ENCODE results near the gene CTLA4.

Gene CTLA4

DNA sequence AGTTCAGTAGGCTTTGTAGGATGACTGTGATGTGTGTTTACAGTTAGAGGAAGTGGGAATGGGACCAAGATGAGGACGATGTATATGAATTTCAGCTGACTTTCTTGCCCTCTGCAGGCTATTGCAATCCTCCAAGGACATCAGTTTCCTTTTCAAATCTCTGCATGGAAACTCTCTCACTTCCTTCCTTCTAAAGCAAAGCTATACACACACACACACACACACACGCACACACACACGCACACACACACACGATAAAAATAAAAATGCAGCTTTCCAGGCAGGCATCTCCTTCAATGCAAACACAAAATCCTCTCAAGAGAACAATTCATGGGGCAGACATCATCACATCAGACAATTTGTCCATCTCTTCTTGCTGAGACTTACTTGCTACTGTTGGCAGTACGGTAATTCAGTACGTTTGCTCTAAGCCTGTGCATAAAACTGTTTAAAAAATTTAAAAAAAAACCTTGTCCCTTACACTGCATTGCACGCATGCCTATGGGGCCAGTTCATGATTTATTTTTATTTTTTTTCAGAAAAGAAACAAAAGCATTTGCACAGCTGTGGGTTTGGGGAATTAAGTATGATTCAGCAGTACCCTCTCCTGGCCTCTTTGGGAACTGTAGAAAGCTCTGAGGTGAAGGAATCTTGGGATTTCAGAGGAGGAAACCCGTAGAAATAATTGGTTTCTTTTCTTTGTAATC lies 41.8 kb downstream of the CTLA4 start:
- Histone ChIP-seq H3K27ac (ENCODE audit: low read depth, low read length) (no peak overlapping the region), H3K36me3 (ENCODE audit: control insufficient read depth, insufficient read depth, low read length) (no peaks in the 10 kb centered on the region), H3K9ac (ENCODE audit: low read depth, low read length) (no peak overlapping the region), H3K27me3 (ENCODE audit: control insufficient read depth, insufficient read depth, low read length) (no peaks in the 10 kb centered on the region), H3K4me3 (ENCODE audit: low read depth, low read length) (no peak overlapping the region), H3K9me3 (ENCODE audit: control insufficient read depth, insufficient read depth, low read length) (no peaks in the 10 kb centered on the region), H3K4me1 (ENCODE audit: control insufficient read depth, insufficient read depth, low read length) (no peaks in the 10 kb centered on the region)

DNA sequence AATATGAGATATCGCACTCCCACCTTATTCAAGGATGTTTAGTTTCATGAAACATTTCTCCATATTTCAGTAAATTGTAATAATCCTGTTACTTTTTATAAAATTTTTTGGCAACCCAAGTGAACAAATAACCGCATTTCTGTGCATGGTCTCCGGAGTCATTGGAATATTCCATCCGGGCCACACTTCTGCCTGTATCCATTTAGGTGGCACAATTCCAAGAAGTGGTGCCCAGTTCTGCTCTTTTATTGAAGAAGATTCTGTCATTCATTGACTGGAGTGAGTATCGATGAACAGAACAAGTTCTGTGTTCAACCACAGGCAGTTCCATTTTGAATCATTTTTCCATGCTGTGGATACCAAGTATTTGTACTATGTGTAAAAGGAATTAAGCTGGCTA lies 42.4 kb downstream of the CTLA4 start:
- Histone ChIP-seq H3K27ac (ENCODE audit: low read depth, low read length) (no peak overlapping the region), H3K36me3 (ENCODE audit: control insufficient read depth, insufficient read depth, low read length) (no peaks in the 10 kb centered on the region), H3K9me3 (ENCODE audit: control insufficient read depth, insufficient read depth, low read length) (no peaks in the 10 kb centered on the region), H3K27me3 (ENCODE audit: control insufficient read depth, insufficient read depth, low read length) (no peaks in the 10 kb centered on the region), H3K4me1 (ENCODE audit: control insufficient read depth, insufficient read depth, low read length) (no peaks in the 10 kb centered on the region), H3K4me3 (ENCODE audit: low read depth, low read length) (no peak overlapping the region), H3K9ac (ENCODE audit: low read depth, low read length) (no peak overlapping the region)

DNA sequence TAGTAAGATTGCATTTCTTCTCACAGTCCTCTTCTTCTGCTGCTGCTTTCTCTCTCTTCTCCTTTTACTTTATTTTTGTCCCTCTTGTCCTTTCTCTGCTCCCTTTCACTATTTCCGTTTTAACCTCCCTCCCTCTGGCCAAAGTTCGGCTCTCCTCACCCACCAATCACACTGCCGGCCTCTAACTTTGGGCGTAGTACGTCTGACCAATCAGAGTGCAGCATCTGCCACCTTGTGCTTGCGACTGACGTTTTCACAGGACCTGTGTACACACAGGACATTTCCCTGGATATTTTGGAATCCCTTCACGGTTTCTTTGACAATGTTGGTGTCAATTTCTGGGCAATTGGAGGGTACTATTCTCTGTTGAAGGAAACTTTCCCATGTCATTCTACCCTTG lies 46.4 kb downstream of the CTLA4 start:
- H3K4me1 ChIP-seq (ENCODE audit: control insufficient read depth, insufficient read depth, low read length): no peaks in the 10 kb centered on the region
- H3K4me3 ChIP-seq (ENCODE audit: low read depth, low read length): no peak overlapping the region
- H3K27me3 ChIP-seq (ENCODE audit: control insufficient read depth, insufficient read depth, low read length): no peaks in the 10 kb centered on the region
- H3K36me3 ChIP-seq (ENCODE audit: control insufficient read depth, insufficient read depth, low read length): no peaks in the 10 kb centered on the region
- H3K9me3 ChIP-seq (ENCODE audit: control insufficient read depth, insufficient read depth, low read length): no peaks in the 10 kb centered on the region
- H3K27ac ChIP-seq (ENCODE audit: low read depth, low read length): no peak overlapping the region
- H3K9ac ChIP-seq (ENCODE audit: low read depth, low read length): no peak overlapping the region

DNA sequence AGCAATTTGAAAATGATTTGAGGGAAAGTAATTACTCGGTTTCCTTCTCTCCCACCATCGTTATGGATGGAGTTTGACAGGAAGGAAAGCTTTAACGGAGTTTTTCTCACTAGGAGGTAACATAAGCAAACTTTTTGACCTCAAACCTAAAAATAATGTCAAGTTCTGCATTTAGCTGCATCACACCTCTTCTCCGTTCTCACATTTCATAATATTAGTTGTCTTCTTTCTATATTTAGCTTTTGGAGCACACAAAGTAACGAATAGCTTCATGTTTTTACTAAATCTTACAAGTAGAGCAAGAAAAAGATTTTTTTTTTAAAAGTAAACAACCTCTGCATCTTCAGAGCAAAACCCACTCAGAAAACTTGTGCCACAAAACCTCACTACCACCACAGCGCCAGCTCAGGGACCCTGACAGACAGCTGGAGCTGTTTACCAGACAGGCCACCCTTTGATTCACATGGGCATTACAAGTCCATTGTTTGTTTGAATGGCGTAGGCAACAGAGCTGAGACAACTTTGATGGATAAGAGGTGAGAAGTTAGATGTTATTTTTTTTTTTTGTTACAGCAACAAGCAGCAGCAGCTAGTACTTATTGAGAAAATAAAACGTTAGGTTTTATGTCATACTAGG lies 47.1 kb downstream of the CTLA4 start:
- H3K27me3 ChIP-seq (ENCODE audit: control insufficient read depth, insufficient read depth, low read length): no peaks in the 10 kb centered on the region
- no peak overlapping the region for H3K27ac ChIP-seq (ENCODE audit: low read depth, low read length)
- no peaks in the 10 kb centered on the region for H3K36me3 ChIP-seq (ENCODE audit: control insufficient read depth, insufficient read depth, low read length)
- no peaks in the 10 kb centered on the region for H3K9me3 ChIP-seq (ENCODE audit: control insufficient read depth, insufficient read depth, low read length)
- H3K4me1 ChIP-seq (ENCODE audit: control insufficient read depth, insufficient read depth, low read length): no peaks in the 10 kb centered on the region
- H3K9ac ChIP-seq (ENCODE audit: low read depth, low read length): no peak overlapping the region
- no peak overlapping the region for H3K4me3 ChIP-seq (ENCODE audit: low read depth, low read length)

DNA sequence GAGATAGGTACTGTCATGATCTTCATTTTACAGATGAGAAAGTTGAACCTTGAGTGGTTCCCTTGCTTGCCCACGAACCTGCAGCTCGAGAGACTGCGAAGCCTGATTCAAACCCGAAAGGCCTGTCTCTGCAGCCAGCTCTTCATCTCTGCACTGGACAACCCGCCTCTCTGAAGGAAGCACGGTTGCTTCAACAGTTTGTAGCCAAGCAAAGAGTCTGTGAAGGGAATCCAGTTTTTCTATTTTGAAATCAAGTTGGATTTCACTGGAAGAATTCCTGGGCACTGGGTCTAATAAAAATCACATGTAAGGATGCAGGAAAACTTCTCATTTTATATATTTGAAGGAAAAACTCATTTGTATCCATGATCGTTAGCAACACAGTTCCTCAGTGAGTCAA lies 47.7 kb downstream of the CTLA4 start:
- Histone ChIP-seq H3K9ac (ENCODE audit: low read depth, low read length) (no peak overlapping the region), H3K4me3 (ENCODE audit: low read depth, low read length) (no peak overlapping the region), H3K27ac (ENCODE audit: low read depth, low read length) (no peak overlapping the region), H3K27me3 (ENCODE audit: control insufficient read depth, insufficient read depth, low read length) (no peaks in the 10 kb centered on the region), H3K4me1 (ENCODE audit: control insufficient read depth, insufficient read depth, low read length) (no peaks in the 10 kb centered on the region), H3K9me3 (ENCODE audit: control insufficient read depth, insufficient read depth, low read length) (no peaks in the 10 kb centered on the region), H3K36me3 (ENCODE audit: control insufficient read depth, insufficient read depth, low read length) (no peaks in the 10 kb centered on the region)

DNA sequence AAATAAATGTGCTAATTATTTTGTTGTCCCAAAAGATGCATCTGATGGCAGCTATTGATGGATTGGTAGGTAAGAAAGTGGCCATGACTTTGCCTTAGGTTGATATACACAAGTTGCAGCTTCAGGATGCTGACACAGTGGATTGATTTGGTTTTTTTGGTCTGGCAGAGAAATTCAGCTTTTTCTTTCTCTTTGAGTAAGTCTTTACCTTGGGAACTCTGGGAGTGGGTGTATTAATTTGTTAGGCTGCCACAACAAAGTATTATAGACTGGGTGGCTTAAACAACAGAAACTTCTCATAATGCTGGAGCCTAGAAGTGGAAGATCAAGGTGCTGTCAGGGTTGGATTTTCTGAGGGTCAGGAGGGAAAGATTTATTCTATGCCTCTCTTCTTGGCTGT lies 49.2 kb downstream of the CTLA4 start:
- Histone ChIP-seq H3K4me1 (ENCODE audit: control insufficient read depth, insufficient read depth, low read length) (no peaks in the 10 kb centered on the region), H3K9me3 (ENCODE audit: control insufficient read depth, insufficient read depth, low read length) (no peaks in the 10 kb centered on the region), H3K9ac (ENCODE audit: low read depth, low read length) (no peak overlapping the region), H3K27ac (ENCODE audit: low read depth, low read length) (no peak overlapping the region), H3K36me3 (ENCODE audit: control insufficient read depth, insufficient read depth, low read length) (no peaks in the 10 kb centered on the region), H3K27me3 (ENCODE audit: control insufficient read depth, insufficient read depth, low read length) (no peaks in the 10 kb centered on the region), H3K4me3 (ENCODE audit: low read depth, low read length) (no peak overlapping the region)

DNA sequence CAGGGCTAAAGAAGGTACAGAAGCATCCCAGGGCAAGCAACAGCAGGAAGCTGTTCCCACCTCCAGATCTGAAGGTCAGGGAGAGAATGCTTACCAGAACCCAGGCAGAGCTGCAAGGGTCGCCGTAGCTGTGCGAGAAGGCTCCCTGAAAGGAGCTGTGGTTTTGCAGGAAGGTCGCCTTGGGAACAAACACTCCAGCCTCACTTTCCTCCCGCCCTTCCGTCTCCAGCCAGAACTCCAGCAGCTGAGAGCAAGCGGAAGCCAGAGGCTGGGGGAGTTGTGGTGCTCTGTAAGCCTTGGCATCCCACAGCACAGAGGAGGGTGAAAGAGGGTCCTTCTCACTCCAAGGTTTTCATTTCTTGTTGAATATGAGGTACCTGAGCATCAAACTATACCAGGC lies 50.7 kb downstream of the CTLA4 start:
- Histone ChIP-seq H3K9me3 (ENCODE audit: control insufficient read depth, insufficient read depth, low read length) (no peaks in the 10 kb centered on the region), H3K4me1 (ENCODE audit: control insufficient read depth, insufficient read depth, low read length) (no peaks in the 10 kb centered on the region), H3K4me3 (ENCODE audit: low read depth, low read length) (no peak overlapping the region), H3K27ac (ENCODE audit: low read depth, low read length) (no peak overlapping the region), H3K9ac (ENCODE audit: low read depth, low read length) (no peak overlapping the region), H3K36me3 (ENCODE audit: control insufficient read depth, insufficient read depth, low read length) (no peaks in the 10 kb centered on the region), H3K27me3 (ENCODE audit: control insufficient read depth, insufficient read depth, low read length) (no peaks in the 10 kb centered on the region)

DNA sequence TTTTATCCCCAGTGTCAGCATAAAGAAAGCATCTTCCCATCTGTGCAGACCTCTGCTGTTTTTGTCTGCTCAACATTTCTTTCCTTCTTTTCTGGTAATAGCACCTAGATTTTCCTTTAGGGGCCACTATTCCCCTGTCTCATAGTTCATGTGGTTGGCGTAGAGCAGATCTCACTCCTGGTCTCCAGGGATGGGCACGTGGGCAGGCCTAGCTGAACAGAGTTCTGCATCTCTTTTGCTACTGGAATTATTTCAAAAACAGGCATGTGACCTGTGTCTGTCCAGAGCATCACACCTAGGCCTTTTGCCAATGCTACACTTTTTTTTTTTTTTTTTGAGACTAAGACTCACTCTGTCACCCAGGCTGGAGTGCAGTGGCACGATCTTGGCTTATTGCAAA lies 51.3 kb downstream of the CTLA4 start:
- no peak overlapping the region for H3K9ac ChIP-seq (ENCODE audit: low read depth, low read length)
- H3K4me1 ChIP-seq (ENCODE audit: control insufficient read depth, insufficient read depth, low read length): no peaks in the 10 kb centered on the region
- H3K27ac ChIP-seq (ENCODE audit: low read depth, low read length): no peak overlapping the region
- no peaks in the 10 kb centered on the region for H3K9me3 ChIP-seq (ENCODE audit: control insufficient read depth, insufficient read depth, low read length)
- no peaks in the 10 kb centered on the region for H3K27me3 ChIP-seq (ENCODE audit: control insufficient read depth, insufficient read depth, low read length)
- H3K36me3 ChIP-seq (ENCODE audit: control insufficient read depth, insufficient read depth, low read length): no peaks in the 10 kb centered on the region
- H3K4me3 ChIP-seq (ENCODE audit: low read depth, low read length): no peak overlapping the region
